K562 (cell line): Measurements from ENCODE around the gene TCTN3. TPM values are rescaled to one million over a fixed set of nuclear protein-coding genes. Genes with fewer than 3 reads are reported as not detected.

Experiments used
- ASH1L ChIP-seq: fragments of 450-650 bp; IDR thresholded peaks from 2 replicates; pipeline ENCODE4 v1.6.1; 2018; ENCODE audit warnings: borderline replicate concordance, mild to moderate bottlenecking, low read depth; ENCODE audit not compliant: partially characterized antibody
- CBFA2T2 ChIP-seq: fragments of 450-650 bp; conservative IDR thresholded peaks from 2 replicates; pipeline ENCODE4 v1.6.1; 2017; ENCODE audit warnings: mild to moderate bottlenecking
- CREM ChIP-seq: IDR thresholded peaks from 2 replicates; pipeline ENCODE4 v1.6.1; 2014; ENCODE audit warnings: antibody characterized with exemption, low read depth
- DIDO1 ChIP-seq: fragments of 450-650 bp; IDR thresholded peaks from 2 replicates; pipeline ENCODE4 v1.6.1; 2016; ENCODE audit warnings: low read depth, missing biosample characterization, missing genetic modification characterization
- EGR1 ChIP-seq: fragments of 450-650 bp; conservative IDR thresholded peaks from 2 replicates; pipeline ENCODE4 v1.6.1; 2017; ENCODE audit warnings: mild to moderate bottlenecking
- EP300 ChIP-seq: IDR thresholded peaks from 2 replicates; pipeline ENCODE4 v1.6.1; 2012; ENCODE audit warnings: low read length, improper control_type of control experiment
- ETV1 ChIP-seq: fragments of 450-650 bp; conservative IDR thresholded peaks from 2 replicates; pipeline ENCODE4 v1.6.1; 2016; ENCODE audit warnings: missing genetic modification characterization, control low read depth, low read depth, missing compliant biosample characterization
- KDM1A ChIP-seq, 2 experiments: fragments of 450-650 bp; IDR thresholded peaks; 2 replicates each; pipeline ENCODE4 v1.6.1; 2016; ENCODE audit warnings: mild to moderate bottlenecking in 2 of 2
- KHSRP ChIP-seq: fragments of 450-650 bp; IDR thresholded peaks from 2 replicates; pipeline ENCODE4 v1.6.1; 2017
- MEIS2 ChIP-seq: fragments of 450-650 bp; IDR thresholded peaks from 2 replicates; pipeline ENCODE4 v1.6.1; 2014; ENCODE audit warnings: mild to moderate bottlenecking; ENCODE audit not compliant: partially characterized antibody
- NR2C1 ChIP-seq, 2 experiments: fragments of 450-650 bp; IDR thresholded peaks; 2 replicates each; pipeline ENCODE4 v1.6.1; 2017; ENCODE audit warnings: mild to moderate bottlenecking in 2 of 2, antibody characterized with exemption in 1 of 2, inconsistent platforms in 1 of 2, missing compliant biosample characterization in 1 of 2, missing genetic modification characterization in 1 of 2
- NR2C2 ChIP-seq, 2 experiments: fragments of 200-800 bp in 1 of 2; sonication (Bioruptor generic) in 1 of 2; sonication (generic) in 1 of 2; formaldehyde crosslinking in 1 of 2; IDR thresholded peaks; 2 replicates each; pipeline versions ENCODE4 v1.6.1 to v1.8.0; 2016 to 2022; ENCODE audit warnings: mild to moderate bottlenecking in 1 of 2, missing compliant biosample characterization in 1 of 2, missing genetic modification characterization in 1 of 2, missing genetic modification reagents in 1 of 2
- PHF21A ChIP-seq: fragments of 450-650 bp; IDR thresholded peaks from 2 replicates; pipeline ENCODE4 v1.6.1; 2017; ENCODE audit warnings: low read depth, borderline replicate concordance
- RCOR1 ChIP-seq, 2 experiments: IDR thresholded peaks; 2 replicates each; pipeline ENCODE4 v1.6.1; 2012; ENCODE audit warnings: low read depth in 2 of 2, low read length in 2 of 2, borderline replicate concordance in 1 of 2, improper control_type of control experiment in 1 of 2
- SIN3A ChIP-seq, 2 experiments: fragments of 150-350 bp in 1 of 2; IDR thresholded peaks; 2 replicates each; pipeline ENCODE4 v1.6.1; 2011 to 2016; ENCODE audit warnings: borderline replicate concordance in 2 of 2, low read depth in 2 of 2, low read length in 2 of 2, mild to moderate bottlenecking in 2 of 2, moderate library complexity in 2 of 2; ENCODE audit not compliant: control insufficient read depth in 1 of 2
- SMAD4 ChIP-seq: fragments of 250-450 bp; sonication (Bioruptor Pico); conservative IDR thresholded peaks from 2 replicates; pipeline ENCODE4 v1.8.0; 2021; ENCODE audit warnings: inconsistent platforms, mild to moderate bottlenecking, moderate library complexity
- SOX6 ChIP-seq: fragments of 450-650 bp; IDR thresholded peaks from 2 replicates; pipeline ENCODE4 v1.6.1; 2014; ENCODE audit warnings: mild to moderate bottlenecking
- TBL1XR1 ChIP-seq, 2 experiments: IDR thresholded peaks; 2 replicates each; pipeline ENCODE4 v1.6.1; 2012; ENCODE audit warnings: improper control_type of control experiment in 2 of 2, low read length in 2 of 2, mild to moderate bottlenecking in 1 of 2
- ZBED1 ChIP-seq: IDR thresholded peaks from 2 replicates; pipeline ENCODE4 v1.6.1; 2014
- ZC3H4 ChIP-seq: sonication (generic); formaldehyde crosslinking; IDR thresholded peaks from 2 replicates; pipeline ENCODE4 v1.9.0; 2021; ENCODE audit warnings: missing genetic modification reagents, borderline replicate concordance
- polyA plus RNA-seq, 8 experiments: library from polyadenylated mRNA; depleted of rRNA in 4 of 8; stranded (reverse) in 5 of 8; unstranded in 3 of 8; fragments of >200 nt; fragmentation: Nextera tagmentation in 2 of 8; fragmentation: Illumina TruSeq in 1 of 8; extraction: Ambion mirVana in 2 of 8; extraction: Trizol in 1 of 8; gene quantifications; 2 replicates each; pipeline versions ENCODE4 v1.2.1 to v1.2.3, GENCODE V29; 2011 to 2014; ENCODE audit warnings: inconsistent platforms in 1 of 8, missing spikeins in 1 of 8
- total RNA-seq, 7 experiments: library from RNA; depleted of rRNA in 6 of 7; stranded (reverse); fragments of >200 nt in 6 of 7; fragmentation: Illumina TruSeq in 2 of 7; extraction: Trizol in 2 of 7; gene quantifications; 2 replicates each; pipeline versions ENCODE4 v1.2.1 to v1.2.3, GENCODE V29; 2011 to 2021; ENCODE audit warnings: low replicate concordance in 1 of 7
- TF ChIP-seq, protein P1 (sequence below): sonication (generic); formaldehyde crosslinking; IDR thresholded peaks from 2 replicates; pipeline ENCODE4 v1.8.0; 2022; ENCODE audit warnings: missing genetic modification reagents, mild to moderate bottlenecking, moderate library complexity, borderline replicate concordance
- TF ChIP-seq, protein P2 (sequence below): fragments of 450-650 bp; IDR thresholded peaks from 2 replicates; pipeline ENCODE4 v1.6.1; 2016
- TF ChIP-seq, protein P3 (sequence below): sonication (generic); formaldehyde crosslinking; IDR thresholded peaks from 2 replicates; pipeline ENCODE4 v1.8.0; 2022; ENCODE audit warnings: mild to moderate bottlenecking, missing genetic modification reagents, borderline replicate concordance
- TF ChIP-seq, protein P4 (sequence below): fragments of 450-650 bp; conservative IDR thresholded peaks from 2 replicates; pipeline ENCODE4 v1.6.1; 2016; ENCODE audit warnings: missing genetic modification characterization, low read depth, mild to moderate bottlenecking, missing compliant biosample characterization, moderate library complexity

The TCTN3 gene
- total and polyA plus RNA-seq, 9 of the 15 experiments (the other 6 are each of a cell fraction or from before 2014, with no cell fraction given): 10.4 to 25.8 (median 16.3) TPM

DNA sequence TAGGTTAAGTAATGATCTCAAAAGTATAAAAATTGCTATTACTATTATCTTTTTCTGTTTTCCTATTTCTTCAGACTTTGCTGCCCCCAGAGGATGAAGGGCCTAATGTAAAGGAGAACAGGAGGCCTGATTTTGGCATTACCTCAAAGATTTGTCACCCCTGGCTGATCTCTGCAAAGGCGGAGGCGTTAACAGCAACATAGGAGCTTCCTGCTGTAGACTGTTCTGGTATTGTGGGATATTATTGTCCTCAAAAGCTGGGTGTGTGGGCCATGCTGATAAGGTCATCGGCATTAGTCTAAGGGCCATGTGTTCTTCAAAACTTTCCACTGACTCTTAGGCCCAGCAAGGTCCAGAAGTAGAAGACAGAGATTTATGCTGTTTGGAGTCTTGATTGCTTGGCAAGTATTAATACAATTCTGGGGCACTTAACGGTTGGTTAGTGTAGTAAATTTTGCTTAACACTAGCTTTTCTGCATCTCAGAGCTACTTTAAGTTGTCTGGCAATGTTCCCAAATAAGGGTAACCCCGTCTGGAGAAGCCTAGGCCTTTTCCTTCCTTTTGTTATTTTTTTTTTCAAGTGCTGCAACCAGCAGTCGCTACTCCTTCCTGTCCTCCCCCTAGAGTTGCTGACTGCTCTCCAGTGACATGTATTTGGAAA lies 48.2 kb upstream of the TCTN3 start (continued):
- TF ChIP-seq, protein P1, sequence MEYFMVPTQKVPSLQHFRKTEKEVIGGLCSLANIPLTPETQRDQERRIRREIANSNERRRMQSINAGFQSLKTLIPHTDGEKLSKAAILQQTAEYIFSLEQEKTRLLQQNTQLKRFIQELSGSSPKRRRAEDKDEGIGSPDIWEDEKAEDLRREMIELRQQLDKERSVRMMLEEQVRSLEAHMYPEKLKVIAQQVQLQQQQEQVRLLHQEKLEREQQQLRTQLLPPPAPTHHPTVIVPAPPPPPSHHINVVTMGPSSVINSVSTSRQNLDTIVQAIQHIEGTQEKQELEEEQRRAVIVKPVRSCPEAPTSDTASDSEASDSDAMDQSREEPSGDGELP: no peak
- TF ChIP-seq PHF21A (peak; percentile 61), RCOR1 (IDR thresholded peaks at IDR 0.05; ENCODE audit: borderline replicate concordance in 1 of 2, low read depth in 2 of 2, low read length in 2 of 2) (peak; percentile 87 to 99), EP300 (peak; percentile 67), ASH1L (no peak), SOX6 (peak; percentile 93), TBL1XR1 (IDR thresholded peaks at IDR 0.05; ENCODE audit: low read length in 2 of 2) (0 out of 4 replicates have a peak, but pooled peaks of 1 of the 2 experiments have one; percentile 16), CBFA2T2 (peak; percentile 92), SMAD4 (CRISPR knock-in tag) (peak; percentile 81), MEIS2 (peak; percentile 43), CREM (peak; percentile 62; the same call in 1 of the 2 replicates), NR2C2 (CRISPR knock-in tag; IDR thresholded peaks at IDR 0.05) (no peak), NR2C2 (tag; IDR thresholded peaks at IDR 0.05) (peak; percentile 37; the same call in 1 of the 2 replicates), KDM1A (IDR thresholded peaks at IDR 0.05) (peak; percentile 99), ETV1 (tag) (peak; percentile 56), DIDO1 (tag) (no peak), EGR1 (peak; percentile 93), KHSRP (no peak), ZC3H4 (no peak), SIN3A (IDR thresholded peaks at IDR 0.05; ENCODE audit: borderline replicate concordance in 2 of 2, control insufficient read depth in 1 of 2, low read depth in 2 of 2, low read length in 2 of 2) (no peak), NR2C1 (IDR thresholded peaks at IDR 0.05) (no peak), NR2C1 (tag; IDR thresholded peaks at IDR 0.05) (no peak), ZBED1 (no peak)
- TF ChIP-seq, protein P2, sequence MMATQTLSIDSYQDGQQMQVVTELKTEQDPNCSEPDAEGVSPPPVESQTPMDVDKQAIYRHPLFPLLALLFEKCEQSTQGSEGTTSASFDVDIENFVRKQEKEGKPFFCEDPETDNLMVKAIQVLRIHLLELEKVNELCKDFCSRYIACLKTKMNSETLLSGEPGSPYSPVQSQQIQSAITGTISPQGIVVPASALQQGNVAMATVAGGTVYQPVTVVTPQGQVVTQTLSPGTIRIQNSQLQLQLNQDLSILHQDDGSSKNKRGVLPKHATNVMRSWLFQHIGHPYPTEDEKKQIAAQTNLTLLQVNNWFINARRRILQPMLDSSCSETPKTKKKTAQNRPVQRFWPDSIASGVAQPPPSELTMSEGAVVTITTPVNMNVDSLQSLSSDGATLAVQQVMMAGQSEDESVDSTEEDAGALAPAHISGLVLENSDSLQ: peak; percentile 17; the same call in 1 of the 2 replicates
- TF ChIP-seq, protein P3, sequence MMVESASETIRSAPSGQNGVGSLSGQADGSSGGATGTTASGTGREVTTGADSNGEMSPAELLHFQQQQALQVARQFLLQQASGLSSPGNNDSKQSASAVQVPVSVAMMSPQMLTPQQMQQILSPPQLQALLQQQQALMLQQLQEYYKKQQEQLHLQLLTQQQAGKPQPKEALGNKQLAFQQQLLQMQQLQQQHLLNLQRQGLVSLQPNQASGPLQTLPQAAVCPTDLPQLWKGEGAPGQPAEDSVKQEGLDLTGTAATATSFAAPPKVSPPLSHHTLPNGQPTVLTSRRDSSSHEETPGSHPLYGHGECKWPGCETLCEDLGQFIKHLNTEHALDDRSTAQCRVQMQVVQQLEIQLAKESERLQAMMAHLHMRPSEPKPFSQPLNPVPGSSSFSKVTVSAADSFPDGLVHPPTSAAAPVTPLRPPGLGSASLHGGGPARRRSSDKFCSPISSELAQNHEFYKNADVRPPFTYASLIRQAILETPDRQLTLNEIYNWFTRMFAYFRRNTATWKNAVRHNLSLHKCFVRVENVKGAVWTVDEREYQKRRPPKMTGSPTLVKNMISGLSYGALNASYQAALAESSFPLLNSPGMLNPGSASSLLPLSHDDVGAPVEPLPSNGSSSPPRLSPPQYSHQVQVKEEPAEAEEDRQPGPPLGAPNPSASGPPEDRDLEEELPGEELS (CRISPR knock-in tag): no peak
- TF ChIP-seq, protein P4, sequence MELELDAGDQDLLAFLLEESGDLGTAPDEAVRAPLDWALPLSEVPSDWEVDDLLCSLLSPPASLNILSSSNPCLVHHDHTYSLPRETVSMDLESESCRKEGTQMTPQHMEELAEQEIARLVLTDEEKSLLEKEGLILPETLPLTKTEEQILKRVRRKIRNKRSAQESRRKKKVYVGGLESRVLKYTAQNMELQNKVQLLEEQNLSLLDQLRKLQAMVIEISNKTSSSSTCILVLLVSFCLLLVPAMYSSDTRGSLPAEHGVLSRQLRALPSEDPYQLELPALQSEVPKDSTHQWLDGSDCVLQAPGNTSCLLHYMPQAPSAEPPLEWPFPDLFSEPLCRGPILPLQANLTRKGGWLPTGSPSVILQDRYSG (tag): 0 out of 2 replicates have a peak, but pooled peaks have one; percentile 36
